Prostate gland (tissue), 2 donors: Measurements from ENCODE around the gene LY6G6C. TPM values are rescaled to one million over a fixed set of nuclear protein-coding genes. Genes with fewer than 3 reads are reported as not detected.
"Not testable (repeated sequence)": the region's sequence is repeated elsewhere in the genome, so short reads cannot be mapped to it uniquely, and the experiment has no call there.

Experiments used
- DNase-seq: peaks from one replicate; pipeline ENCODE4 v3.0.0-alpha.2; 2019; ENCODE audit warnings: low spot score
- H3K27ac ChIP-seq, 2 donors: fragments of 200-600 bp; sonication (generic); 2 replicates each; pipeline ENCODE4 v1.5.1; 2017 to 2019
- H3K27me3 ChIP-seq: fragments of 200-600 bp; sonication (generic); replicated peaks from 2 replicates; pipeline ENCODE4 v1.5.1; 2019; ENCODE audit not compliant: insufficient read depth
- H3K36me3 ChIP-seq, 2 donors: fragments of 200-600 bp; sonication (generic); 1 replicate in 1 of 2; 2 replicates in 1 of 2; pipeline versions ENCODE4 v1.5.1 to v1.8.1; 2017 to 2019
- H3K4me1 ChIP-seq: fragments of 200-600 bp; sonication (generic); replicated peaks from 2 replicates; pipeline ENCODE4 v1.5.1; 2019
- H3K4me3 ChIP-seq, 2 donors: fragments of 200-600 bp; sonication (generic); 2 replicates each; pipeline ENCODE4 v1.5.1; 2017 to 2019
- H3K9me3 ChIP-seq: fragments of 200-600 bp; sonication (generic); 2 replicates; pipeline ENCODE4 v1.5.1; 2017
- CTCF ChIP-seq, 4 experiments: fragments of 200-600 bp in 2 of 4; fragments of 450-650 bp in 2 of 4; sonication (generic) in 2 of 4; IDR thresholded peaks; 1 replicate in 3 of 4; 2 replicates in 1 of 4; pipeline ENCODE4 v1.5.1; 2016 to 2019; ENCODE audit warnings: antibody characterized with exemption in 4 of 4, mild to moderate bottlenecking in 2 of 4, moderate library complexity in 2 of 4
- POLR2A ChIP-seq: fragments of 450-650 bp; IDR thresholded peaks from one replicate; pipeline ENCODE4 v1.6.1; 2016; ENCODE audit warnings: antibody characterized with exemption, mild to moderate bottlenecking
- POLR2AphosphoS5 ChIP-seq: sonication (generic); formaldehyde crosslinking; IDR thresholded peaks from one replicate; pipeline ENCODE4 v1.6.1; 2017; ENCODE audit warnings: antibody characterized with exemption
- WGBS: methylation state at CpG from one replicate; pipeline ENCODE4 v1.1.5; 2018; 5-methylcytosine and 5-hydroxymethylcytosine counted together
- intact Hi-C: fragments of 100-400 bp; cut with DNase I; formaldehyde crosslinking; loops from one replicate; pipeline ENCODE4 v1.14.2; 2022
- total RNA-seq, 2 donors: library from RNA; depleted of rRNA; stranded (reverse); fragments of >200 nt; gene quantifications; one replicate each; pipeline ENCODE4 v1.1.0, GENCODE V29; 2016

LY6G6C gene
- total RNA-seq, 2 donors from 2014 or later: not detected

- WGBS: 36% methylated on average over 8 of the region's 8 CpGs
- no peak overlapping the region for H3K4me3 ChIP-seq
- peaks cover 11% of the 10 kb centered on the region for H3K4me1 ChIP-seq
- intact Hi-C loops: no loop called here
- no peaks in the 10 kb centered on the region for H3K27me3 ChIP-seq
- no peak for DNase-seq
- H3K27ac ChIP-seq: no peak overlapping the region
- TF ChIP-seq POLR2AphosphoS5 (no peak), POLR2A (no peak), CTCF (IDR thresholded peaks at IDR 0.05) (no peak)
- no peaks in the 10 kb centered on the region for H3K36me3 ChIP-seq
- no peaks in the 10 kb centered on the region for H3K9me3 ChIP-seq
These were observed 10.3 kb downstream of the LY6G6C start for GRCh38 chr6:31711233-31711632.

- Histone ChIP-seq H3K4me1 (peaks cover 11% of the 10 kb centered on the region), H3K36me3 (no peaks in the 10 kb centered on the region), H3K4me3 (no peak overlapping the region), H3K27me3 (no peaks in the 10 kb centered on the region), H3K9me3 (no peaks in the 10 kb centered on the region), H3K27ac (no peak overlapping the region)
- TF ChIP-seq POLR2AphosphoS5 (no peak), CTCF (IDR thresholded peaks at IDR 0.05) (no peak), POLR2A (no peak)
- DNase-seq: no peak
- intact Hi-C loops: no loop called here
- 63% methylated on average over 5 of the region's 5 CpGs for WGBS
These were observed 10.9 kb downstream of the LY6G6C start for GRCh38 chr6:31710523-31711219.

- H3K4me3 ChIP-seq: not testable (repeated sequence)
These were observed 12.4 kb downstream of the LY6G6C start for GRCh38 chr6:31709157-31709556.

GRCh38 chr6:31708224-31708623 is 13.3 kb downstream of the LY6G6C start:
- H3K27ac ChIP-seq: no peak overlapping the region
- no peaks in the 10 kb centered on the region for H3K27me3 ChIP-seq
- no peaks in the 10 kb centered on the region for H3K36me3 ChIP-seq
- DNase-seq: no peak
- no peak for TF ChIP-seq POLR2A
- no peak for TF ChIP-seq CTCF (IDR thresholded peaks at IDR 0.05)
- no peak for TF ChIP-seq POLR2AphosphoS5
- intact Hi-C loops: no loop called here
- no peak overlapping the region for H3K4me3 ChIP-seq
- peaks cover 3% of the 10 kb centered on the region for H3K4me1 ChIP-seq
- no peaks in the 10 kb centered on the region for H3K9me3 ChIP-seq
- WGBS: 94% methylated on average over 3 of the region's 3 CpGs

More at GRCh38 chr6:31709157-31709556, 12.4 kb downstream of the LY6G6C start:
- H3K27ac ChIP-seq, H3K27me3 ChIP-seq, H3K4me1 ChIP-seq, H3K36me3 ChIP-seq, H3K9me3 ChIP-seq, intact Hi-C loops, DNase-seq: not testable (repeated sequence)
- WGBS: 93% methylated on average over 11 of the region's 11 CpGs

GRCh38 chr6:31707701-31708100 is 13.8 kb downstream of the LY6G6C start:
- Histone ChIP-seq H3K4me3 (no peak overlapping the region), H3K36me3 (no peaks in the 10 kb centered on the region), H3K27ac (no peak overlapping the region), H3K9me3 (no peaks in the 10 kb centered on the region), H3K4me1 (peaks cover 3% of the 10 kb centered on the region), H3K27me3 (no peaks in the 10 kb centered on the region)
- no peak for TF ChIP-seq POLR2AphosphoS5
- no peak for TF ChIP-seq POLR2A
- TF ChIP-seq CTCF (IDR thresholded peaks at IDR 0.05): no peak
- intact Hi-C loops: no loop called here
- DNase-seq: no peak
- WGBS: 82% methylated on average over 10 of the region's 10 CpGs
